PC-9 (cell line): ENCODE results near the gene UBR4.
"Not testable (repeated sequence)": the region's sequence is repeated elsewhere in the genome, so short reads cannot be mapped to it uniquely, and the experiment has no call there.

Experiments
- CTCF ChIP-seq: fragments of 200-600 bp; sonication (generic); conservative IDR thresholded peaks from 2 replicates; pipeline ENCODE4 v1.6.1; 2017; ENCODE audit warnings: mixed run types, antibody characterized with exemption, mild to moderate bottlenecking, moderate library complexity
- EZH2 ChIP-seq: fragments of 200-600 bp; sonication (generic); IDR thresholded peaks from 2 replicates; pipeline ENCODE4 v1.8.0; 2017; ENCODE audit warnings: antibody characterized with exemption, low read depth

- not testable (repeated sequence) for TF ChIP-seq CTCF, EZH2
Observed at GRCh38 chr1:19231736-19232523, 21.9 kb upstream of the UBR4 start.
